ENCODE measurements around the gene MAIP1.

Gene MAIP1

GRCh38 chr2:199951023-199951422, 4.4 kb upstream of the MAIP1 start:
- DNase-seq: no peak

GRCh38 chr2:199955007-199955338, 409 bp upstream of the MAIP1 start:
- DNase-seq: no peak

GRCh38 chr2:199956062-199956380, 639 bp downstream of the MAIP1 start:
- DNase-seq: no peak

- DNase-seq: no peak
These were observed 2.6 kb downstream of the MAIP1 start for GRCh38 chr2:199958014-199958413.

GRCh38 chr2:199962203-199962602, 6.8 kb downstream of the MAIP1 start:
- no peak for DNase-seq

- no peak for DNase-seq
These were observed 11.0 kb downstream of the MAIP1 start for GRCh38 chr2:199966405-199966804.

GRCh38 chr2:199966976-199967375, 11.6 kb downstream of the MAIP1 start:
- no peak for DNase-seq

- DNase-seq: no peak
These were observed 12.7 kb downstream of the MAIP1 start for GRCh38 chr2:199968126-199968525.

- DNase-seq: no peak
These were observed 16.8 kb downstream of the MAIP1 start for GRCh38 chr2:199972088-199972626.

- no peak for DNase-seq
These were observed 18.3 kb downstream of the MAIP1 start for GRCh38 chr2:199973703-199974102.

GRCh38 chr2:199975273-199975895, 20.0 kb downstream of the MAIP1 start:
- DNase-seq: no peak

- DNase-seq: no peak
These were observed 22.6 kb downstream of the MAIP1 start for GRCh38 chr2:199977984-199978415.

- DNase-seq: no peak
These were observed 24.0 kb downstream of the MAIP1 start for GRCh38 chr2:199979398-199979797.

GRCh38 chr2:199979832-199980628, 24.6 kb downstream of the MAIP1 start:
- DNase-seq: peak; percentile 91

- no peak for DNase-seq
These were observed 26.9 kb downstream of the MAIP1 start for GRCh38 chr2:199982126-199982843.

GRCh38 chr2:199983534-199983933, 28.2 kb downstream of the MAIP1 start:
- DNase-seq: no peak

- DNase-seq: no peak
These were observed 28.8 kb downstream of the MAIP1 start for GRCh38 chr2:199984159-199984558.

- DNase-seq: no peak
These were observed 29.4 kb downstream of the MAIP1 start for GRCh38 chr2:199984755-199985154.

GRCh38 chr2:199985625-199986207, 30.3 kb downstream of the MAIP1 start:
- DNase-seq: peak; percentile 62

GRCh38 chr2:199987586-199987985, 32.2 kb downstream of the MAIP1 start:
- DNase-seq: no peak

GRCh38 chr2:199988151-199988550, 32.8 kb downstream of the MAIP1 start:
- DNase-seq: peak; percentile 74

- DNase-seq: no peak
These were observed 34.4 kb downstream of the MAIP1 start for GRCh38 chr2:199989822-199990221.

- no peak for DNase-seq
These were observed 36.3 kb downstream of the MAIP1 start for GRCh38 chr2:199991691-199992090.
